Measurements from ENCODE around the gene SRF. TPM values are rescaled to one million over a fixed set of nuclear protein-coding genes. Genes with fewer than 3 reads are reported as not detected.

Gene SRF
- total RNA-seq, 1 donor = 43.6 TPM

- H3K4me3 ChIP-seq (ENCODE audit: low read depth, low read length) = peak overlapping the region; percentile 63
- DNase-seq (ENCODE audit: low read depth) = no peak
- TF ChIP-seq, protein P1, sequence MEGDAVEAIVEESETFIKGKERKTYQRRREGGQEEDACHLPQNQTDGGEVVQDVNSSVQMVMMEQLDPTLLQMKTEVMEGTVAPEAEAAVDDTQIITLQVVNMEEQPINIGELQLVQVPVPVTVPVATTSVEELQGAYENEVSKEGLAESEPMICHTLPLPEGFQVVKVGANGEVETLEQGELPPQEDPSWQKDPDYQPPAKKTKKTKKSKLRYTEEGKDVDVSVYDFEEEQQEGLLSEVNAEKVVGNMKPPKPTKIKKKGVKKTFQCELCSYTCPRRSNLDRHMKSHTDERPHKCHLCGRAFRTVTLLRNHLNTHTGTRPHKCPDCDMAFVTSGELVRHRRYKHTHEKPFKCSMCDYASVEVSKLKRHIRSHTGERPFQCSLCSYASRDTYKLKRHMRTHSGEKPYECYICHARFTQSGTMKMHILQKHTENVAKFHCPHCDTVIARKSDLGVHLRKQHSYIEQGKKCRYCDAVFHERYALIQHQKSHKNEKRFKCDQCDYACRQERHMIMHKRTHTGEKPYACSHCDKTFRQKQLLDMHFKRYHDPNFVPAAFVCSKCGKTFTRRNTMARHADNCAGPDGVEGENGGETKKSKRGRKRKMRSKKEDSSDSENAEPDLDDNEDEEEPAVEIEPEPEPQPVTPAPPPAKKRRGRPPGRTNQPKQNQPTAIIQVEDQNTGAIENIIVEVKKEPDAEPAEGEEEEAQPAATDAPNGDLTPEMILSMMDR (IDR thresholded peaks at IDR 0.05; ENCODE audit: insufficient read depth, low read depth, low read length) = no peak
Measured at GRCh38 chr6:43229803-43230620, 58.9 kb downstream of the SRF start.

GRCh38 chr6:43231053-43231452 lies 60.0 kb downstream of the SRF start:
- TF ChIP-seq, protein P1 (IDR thresholded peaks at IDR 0.05; ENCODE audit: insufficient read depth, low read depth, low read length) = no peak
- no peak for DNase-seq (ENCODE audit: low read depth)
- no peak overlapping the region for H3K4me3 ChIP-seq (ENCODE audit: low read depth, low read length)

Other genes with a start within 250 kb of the SRF start
- 26.7 and 36.7 TPM in 2 replicates for gene CNPY3, start 241.8 kb upstream of the SRF start, total RNA-seq
- 0.32 TPM in 1 of 2 replicates, not detected in the other for gene GNMT, start 210.5 kb upstream of the SRF start, total RNA-seq
- 26.4 and 41.0 TPM in 2 replicates for gene PEX6, start 192.1 kb upstream of the SRF start, total RNA-seq
- 34.8 and 47.5 TPM in 2 replicates for gene PPP2R5D, start 186.7 kb upstream of the SRF start, total RNA-seq
- gene MEA1, start 157.3 kb upstream of the SRF start, total RNA-seq = 60.0 and 68.9 TPM in 2 replicates
- 92.1 and 93.3 TPM in 2 replicates for gene KLHDC3, start 157.0 kb upstream of the SRF start, total RNA-seq
- gene RRP36, start 149.6 kb upstream of the SRF start, total RNA-seq = 114 and 125 TPM in 2 replicates
- 46.1 and 54.8 TPM in 2 replicates for gene CUL7, start 117.4 kb upstream of the SRF start, total RNA-seq
- 20.7 and 23.8 TPM in 2 replicates for gene MRPL2, start 111.8 kb upstream of the SRF start, total RNA-seq
- gene KLC4, start 111.6 kb upstream of the SRF start, total RNA-seq = 16.0 and 16.1 TPM in 2 replicates
- 191 and 199 TPM in 2 replicates for gene PTK7, start 95.0 kb upstream of the SRF start, total RNA-seq
- 23.3 and 27.7 TPM in 2 replicates for gene CUL9, start 10.9 kb downstream of the SRF start, total RNA-seq
- gene DNPH1, start 58.2 kb downstream of the SRF start, total RNA-seq = 21.6 and 41.9 TPM in 2 replicates
- gene TTBK1, start 72.2 kb downstream of the SRF start, total RNA-seq = not detected in 2 replicates
- not detected in 2 replicates for gene SLC22A7, start 127.0 kb downstream of the SRF start, total RNA-seq
- not detected in 2 replicates for gene CRIP3, start 137.6 kb downstream of the SRF start, total RNA-seq
- gene ZNF318, start 198.4 kb downstream of the SRF start, total RNA-seq = 10.3 and 12.5 TPM in 2 replicates

Data from fibroblast of villous mesenchyme (primary cell).